DMS79 treated with DMSO at 0.1 percent for 48 hours (cell line): ENCODE results near the gene RCAN3.
"Not testable (repeated sequence)": the region's sequence is repeated elsewhere in the genome, so short reads cannot be mapped to it uniquely, and the experiment has no call there.

Source experiments
- DNase-seq: peaks from one replicate; lab custom pipeline; 2025; lab: John Stamatoyannopoulos, UW

Gene RCAN3

DNA sequence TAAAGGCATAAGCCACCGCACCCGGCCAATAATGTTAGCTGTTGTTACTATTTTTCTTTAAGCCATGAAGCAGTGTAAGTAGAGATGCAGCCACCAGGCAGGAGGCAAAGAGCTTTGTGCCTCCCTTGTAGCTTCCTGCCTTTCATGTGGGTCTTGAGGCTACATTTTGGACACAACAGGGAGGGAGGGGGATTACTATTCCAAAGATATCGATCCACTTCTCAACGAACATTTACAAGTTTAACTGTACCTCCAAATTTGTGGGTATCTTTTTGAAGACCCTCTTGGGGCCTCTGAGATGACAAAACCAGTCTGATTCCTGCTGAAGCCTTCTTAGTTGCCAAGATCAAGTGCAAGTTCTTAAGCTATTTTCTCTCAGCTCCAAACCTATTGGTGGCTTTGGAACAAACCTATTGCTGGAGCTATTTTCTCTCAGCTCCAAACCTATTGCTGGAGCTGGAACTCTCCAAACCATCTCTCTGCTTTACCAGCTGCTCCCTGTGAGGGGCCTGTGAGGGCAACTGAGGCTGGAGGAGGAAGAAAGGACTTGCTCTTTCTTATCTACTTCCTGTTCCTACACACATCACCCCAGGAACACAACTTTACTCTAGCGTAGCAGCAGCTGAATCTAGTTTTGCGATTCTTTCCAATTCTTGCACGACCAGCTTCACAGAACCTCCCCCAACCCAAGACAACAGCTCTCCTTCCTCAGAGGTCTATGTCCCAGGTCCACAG lies 16.1 kb upstream of the RCAN3 start:
- DNase-seq: no peak

DNA sequence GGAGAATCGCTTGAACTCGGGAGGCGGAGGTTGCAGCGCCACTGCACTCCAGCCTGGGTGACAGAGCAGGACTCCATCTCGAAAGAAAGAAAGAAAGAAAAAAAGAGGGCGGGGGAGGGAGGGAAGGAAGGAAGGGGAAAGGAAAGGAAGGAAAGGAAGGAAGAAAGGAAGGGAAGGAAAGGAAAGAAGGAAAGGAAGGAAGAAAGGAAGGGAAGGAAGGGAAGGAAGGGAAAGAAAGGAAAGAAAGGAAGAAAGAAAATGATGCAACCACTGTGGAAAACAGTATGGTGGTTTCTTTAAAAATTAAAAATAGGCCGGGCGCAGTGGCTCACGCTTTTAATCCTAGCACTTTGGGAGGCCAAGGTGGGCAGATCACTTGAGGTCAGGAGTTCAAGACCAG lies 15.2 kb upstream of the RCAN3 start:
- DNase-seq: no peak

DNA sequence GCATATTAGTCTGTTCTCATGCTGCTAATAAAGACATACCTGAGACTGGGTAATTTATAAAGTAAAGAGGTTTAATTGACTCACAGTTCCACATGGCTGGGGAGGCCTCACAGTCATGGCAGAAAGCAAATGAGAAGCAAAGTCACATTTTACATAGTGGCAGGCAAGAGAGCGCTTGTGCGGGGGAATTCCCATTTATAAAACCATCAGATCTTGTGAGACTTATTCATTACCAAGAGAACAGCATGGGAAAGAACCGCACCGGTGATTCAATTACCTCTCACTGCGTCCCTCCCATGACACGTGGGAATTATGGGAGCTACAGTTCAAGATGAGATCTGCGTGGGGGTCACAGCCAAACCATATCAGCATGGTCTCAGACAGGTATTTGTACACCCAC lies 14.5 kb upstream of the RCAN3 start:
- DNase-seq: not testable (repeated sequence)

- no peak for DNase-seq
Measured at GRCh38 chr1:24489674-24490073, 13.0 kb upstream of the RCAN3 start.

- no peak for DNase-seq
Measured at GRCh38 chr1:24490101-24490781, 12.4 kb upstream of the RCAN3 start.

- DNase-seq: peak; percentile 22
Measured at GRCh38 chr1:24491577-24492360, 10.9 kb upstream of the RCAN3 start.

DNA sequence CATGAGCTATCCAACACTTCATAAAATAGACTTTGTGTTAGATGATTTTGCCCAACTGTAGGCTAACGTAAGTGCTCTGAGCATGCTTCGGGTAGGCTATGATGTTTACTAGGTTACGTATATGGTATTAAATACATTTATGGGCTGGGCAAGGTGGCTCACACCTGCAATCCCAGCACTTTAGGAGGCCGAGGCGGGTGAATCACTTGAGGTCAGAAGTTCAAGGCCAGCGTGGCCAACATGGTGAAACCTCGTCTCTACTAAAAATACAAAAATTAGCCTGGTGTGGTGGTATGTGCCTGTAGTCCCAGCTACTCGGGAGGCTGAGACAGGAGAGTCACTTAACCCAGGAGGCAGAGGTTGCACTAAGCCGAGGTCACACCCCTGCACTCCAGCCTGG lies 9.7 kb upstream of the RCAN3 start:
- not testable (repeated sequence) for DNase-seq

DNA sequence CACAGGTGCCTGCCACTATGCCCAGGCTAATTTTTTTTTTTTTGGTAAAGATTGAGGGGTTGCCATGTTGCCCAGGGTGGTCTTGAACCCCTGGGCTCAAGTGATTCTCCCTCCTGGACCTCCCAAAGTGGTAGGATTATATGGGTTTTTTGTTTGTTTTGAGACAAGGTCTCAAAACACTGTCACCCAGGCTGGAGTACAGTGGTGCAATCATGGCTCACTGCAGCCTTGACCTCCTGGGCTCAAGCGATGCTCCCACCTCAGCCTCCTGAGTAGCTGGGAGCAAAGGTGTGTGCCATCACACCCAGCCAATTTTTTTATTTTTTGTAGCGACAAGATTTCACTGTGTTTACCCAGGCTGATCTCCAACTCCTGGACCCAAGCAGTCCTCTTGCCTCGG lies 8.9 kb upstream of the RCAN3 start:
- DNase-seq: no peak

DNA sequence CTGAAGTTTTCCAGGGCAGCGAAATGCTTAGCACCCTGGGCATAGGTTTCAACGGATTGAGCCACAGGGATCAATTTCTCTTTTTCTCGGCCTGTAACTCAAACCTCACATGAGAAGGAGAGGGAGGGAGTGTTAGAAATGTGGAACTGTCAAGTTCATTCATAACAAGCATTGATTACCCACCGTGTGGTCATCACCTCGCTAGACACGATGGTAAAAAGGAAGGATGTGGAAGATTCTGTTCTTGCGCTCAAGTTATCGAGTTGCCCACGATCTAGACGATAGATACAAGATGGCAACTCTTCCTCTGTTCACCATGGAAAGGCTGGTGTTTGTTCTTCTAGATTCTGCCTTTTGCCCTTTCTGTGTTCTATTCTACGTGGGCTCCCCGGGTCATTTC lies 4.0 kb upstream of the RCAN3 start:
- DNase-seq: no peak

DNA sequence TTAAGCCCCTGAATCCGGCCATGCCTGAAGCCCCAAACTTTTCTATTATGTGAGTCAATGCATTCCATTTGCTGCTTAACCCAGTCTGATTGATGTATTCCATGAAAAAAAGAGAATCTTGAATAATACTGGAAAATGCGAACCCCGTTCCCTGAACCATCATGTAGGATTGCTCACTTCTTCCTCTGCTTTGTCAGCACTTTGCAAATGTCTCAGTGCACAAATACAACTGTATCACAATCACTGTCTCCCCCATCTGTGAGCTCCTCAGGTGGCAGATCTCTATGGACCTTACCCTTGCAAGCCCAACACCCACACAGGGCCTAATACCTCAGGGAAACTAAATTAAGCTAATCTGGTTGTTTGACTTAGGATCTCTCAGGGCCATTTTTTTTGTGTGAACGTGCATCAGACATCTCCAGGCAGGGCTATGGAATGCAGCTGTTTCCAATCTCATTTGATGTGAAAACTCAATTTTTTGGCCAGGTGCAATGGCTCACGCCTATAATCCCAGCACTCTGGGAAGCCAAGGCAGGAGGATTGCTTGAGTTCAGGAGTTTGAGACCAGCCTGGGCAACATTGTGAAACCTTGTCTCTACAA lies 2.1 kb upstream of the RCAN3 start:
- no peak for DNase-seq

DNA sequence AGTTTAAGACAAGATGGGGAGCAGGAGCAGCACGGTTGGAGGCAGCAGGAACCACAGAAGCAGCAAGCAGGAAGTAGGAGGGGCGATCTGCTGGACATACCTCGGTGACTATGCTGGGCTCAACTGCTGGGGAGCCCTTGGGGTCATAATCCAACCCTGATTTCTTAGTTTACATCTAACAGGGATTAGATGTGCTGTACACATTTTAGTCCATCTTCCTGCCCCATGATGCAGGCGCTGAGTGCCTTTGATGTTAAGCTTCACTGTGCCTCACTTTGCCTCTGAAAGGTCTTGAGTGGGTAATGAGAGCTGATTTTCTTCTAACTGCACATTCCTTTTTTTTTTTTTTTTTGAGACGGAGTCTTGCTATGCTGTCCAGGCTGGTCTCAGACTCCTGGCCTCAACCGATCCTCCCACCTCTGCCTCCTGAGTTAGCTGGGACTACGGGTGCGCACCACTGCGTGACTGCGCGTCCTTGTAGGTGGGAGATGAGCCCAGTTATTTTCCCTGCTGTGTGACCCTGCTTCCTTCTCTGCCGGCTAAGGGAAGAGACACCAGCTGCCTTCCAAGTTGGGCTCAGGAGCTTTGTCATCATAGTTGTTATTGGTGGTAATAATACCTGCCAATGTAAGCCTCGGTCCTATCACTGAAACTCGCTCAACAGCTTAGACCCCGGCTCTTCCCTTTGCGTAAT lies 1.1 kb upstream of the RCAN3 start:
- DNase-seq: peak; percentile 69

GRCh38 chr1:24502065-24502708 lies 449 bp upstream of the RCAN3 start:
- DNase-seq: peak; percentile 69

DNA sequence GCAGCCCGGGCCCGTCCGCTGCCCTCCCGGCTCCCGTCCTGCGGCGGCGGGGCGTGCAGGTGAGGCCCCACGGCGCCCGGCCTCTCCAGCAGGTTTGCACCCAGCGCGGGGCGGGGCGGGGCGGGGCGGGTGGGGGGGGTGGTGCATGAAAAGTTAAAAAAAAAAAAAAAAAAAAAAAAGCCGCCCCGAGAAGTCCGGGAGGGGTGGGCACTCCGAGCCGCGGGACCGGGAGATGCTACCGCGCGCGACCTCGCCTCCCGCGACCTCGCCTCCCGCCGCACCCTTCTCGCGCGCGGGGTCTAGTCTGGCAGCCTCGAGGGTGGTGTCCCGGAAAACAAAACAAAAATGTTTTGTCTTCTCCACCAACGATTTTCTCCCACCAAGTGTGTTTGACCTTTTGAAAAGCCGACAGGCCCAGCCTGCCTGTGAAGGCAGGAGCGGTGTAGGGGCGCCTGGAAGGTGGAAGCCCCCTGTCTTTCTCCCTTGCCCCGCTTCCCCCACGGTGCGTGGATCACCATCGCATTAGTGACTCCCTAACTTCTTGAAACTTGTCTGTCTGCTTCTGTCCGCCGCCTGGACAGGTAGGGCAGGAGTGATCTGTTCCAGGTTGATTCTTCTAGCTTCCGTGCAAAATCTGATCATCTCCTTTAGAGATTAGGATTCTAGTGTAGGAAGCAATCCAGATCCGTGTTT lies 569 bp downstream of the RCAN3 start:
- DNase-seq: peak; percentile 16

DNA sequence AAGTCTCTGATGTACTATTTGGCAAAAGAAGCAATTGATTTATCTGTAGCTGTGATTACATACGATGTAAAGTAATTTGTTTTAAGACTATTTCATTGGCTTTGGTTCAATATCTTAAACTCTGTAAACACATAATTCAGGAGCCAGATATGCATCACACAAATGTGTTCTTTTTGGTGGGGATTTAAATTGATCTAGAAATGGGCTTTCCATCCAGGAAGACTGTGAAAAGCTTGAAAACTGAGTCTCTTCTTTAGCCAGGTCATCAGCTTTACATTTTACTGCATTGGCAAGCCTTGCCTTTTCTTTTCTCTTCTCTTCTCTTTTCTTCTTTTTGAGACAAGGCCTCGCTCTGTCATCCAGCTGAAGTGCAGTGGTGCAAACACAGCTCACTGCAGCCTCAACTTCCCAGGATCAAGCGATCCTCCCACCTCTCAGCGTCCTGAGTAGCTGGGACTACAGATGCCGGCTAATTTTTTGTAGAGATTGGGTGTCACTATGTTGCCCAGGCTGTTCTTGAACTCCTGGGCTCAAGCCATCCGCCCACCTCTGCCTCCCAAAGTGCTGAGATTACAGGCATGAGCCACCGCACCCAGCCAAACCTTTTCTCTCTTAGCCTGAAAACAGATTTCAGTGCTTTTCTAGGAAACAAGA lies 1.4 kb downstream of the RCAN3 start:
- DNase-seq: no peak

DNA sequence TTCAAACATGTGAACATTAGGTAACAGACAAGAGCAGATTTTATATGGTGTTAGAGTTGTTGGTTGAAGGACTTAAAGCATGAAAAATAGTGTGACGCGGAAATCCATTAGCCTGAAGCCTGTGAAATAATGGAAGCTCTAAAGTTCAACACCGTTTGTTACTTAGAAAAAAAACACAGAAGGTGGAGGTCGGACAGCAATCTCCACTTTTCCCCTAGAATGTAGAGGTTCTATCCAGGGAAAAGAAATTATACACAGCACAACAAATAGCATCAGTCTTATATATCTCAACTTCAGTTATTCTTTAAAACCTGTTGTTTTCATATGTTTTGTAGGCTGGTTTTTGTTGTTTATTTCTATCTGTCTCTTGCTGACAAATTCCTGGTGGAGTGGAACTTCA lies 1.9 kb downstream of the RCAN3 start:
- no peak for DNase-seq

- no peak for DNase-seq
Measured at GRCh38 chr1:24505816-24506215, 3.2 kb downstream of the RCAN3 start.

- no peak for DNase-seq
Measured at GRCh38 chr1:24506691-24507381, 4.2 kb downstream of the RCAN3 start.

GRCh38 chr1:24507405-24507804 lies 4.8 kb downstream of the RCAN3 start:
- no peak for DNase-seq

- no peak for DNase-seq
Measured at GRCh38 chr1:24508911-24509310, 6.3 kb downstream of the RCAN3 start.

GRCh38 chr1:24513706-24514105 lies 11.1 kb downstream of the RCAN3 start:
- DNase-seq: no peak
